Liver (tissue), 9 donors: ENCODE results near the gene LAX1. TPM values are rescaled to one million over a fixed set of nuclear protein-coding genes. Genes with fewer than 3 reads are reported as not detected.

Source experiments
- DNase-seq: peaks from one replicate; pipeline ENCODE4 v3.0.0-alpha.2; 2017; ENCODE audit warnings: low spot score
- H3K27ac ChIP-seq, 2 donors: one replicate each; pipeline ENCODE4 v1.7.0; 2013; ENCODE audit warnings: inconsistent platforms in 2 of 2, low read length in 2 of 2, control low read depth in 1 of 2, low read depth in 1 of 2, mild to moderate bottlenecking in 1 of 2
- H3K27me3 ChIP-seq, 4 donors: one replicate each; pipeline versions ENCODE4 v1.6.1 to v1.7.0; 2013; ENCODE audit warnings: low read length in 3 of 4, inconsistent platforms in 1 of 4, mild to moderate bottlenecking in 1 of 4, moderate library complexity in 1 of 4; ENCODE audit not compliant: control insufficient read depth in 4 of 4, insufficient read depth in 4 of 4
- H3K36me3 ChIP-seq, 4 donors: one replicate each; pipeline versions ENCODE4 v1.6.1 to v1.7.0; 2013; ENCODE audit warnings: low read length in 3 of 4, mild to moderate bottlenecking in 3 of 4, low read depth in 1 of 4, moderate library complexity in 1 of 4; ENCODE audit not compliant: control insufficient read depth in 4 of 4, insufficient read depth in 3 of 4
- H3K4me1 ChIP-seq, 4 donors: one replicate each; pipeline versions ENCODE4 v1.6.1 to v1.7.0; 2013; ENCODE audit warnings: low read length in 3 of 4, mild to moderate bottlenecking in 3 of 4, moderate library complexity in 1 of 4; ENCODE audit not compliant: control insufficient read depth in 4 of 4, insufficient read depth in 4 of 4
- H3K4me3 ChIP-seq, 3 donors: one replicate each; pipeline versions ENCODE4 v1.6.1 to v1.7.0; 2013; ENCODE audit warnings: low read length in 3 of 3, control low read depth in 1 of 3, low read depth in 1 of 3, mild to moderate bottlenecking in 1 of 3
- H3K9ac ChIP-seq, 2 donors: one replicate each; pipeline ENCODE4 v1.7.0; 2013; ENCODE audit warnings: low read length in 2 of 2, mild to moderate bottlenecking in 2 of 2, moderate library complexity in 2 of 2, control low read depth in 1 of 2, low read depth in 1 of 2
- H3K9me3 ChIP-seq, 4 donors: one replicate each; pipeline versions ENCODE4 v1.6.1 to v1.7.0; 2013; ENCODE audit warnings: low read length in 3 of 4; ENCODE audit not compliant: control insufficient read depth in 4 of 4
- ATF3 ChIP-seq: IDR thresholded peaks from 2 replicates; pipeline ENCODE4 v1.6.1; 2016; ENCODE audit warnings: antibody characterized with exemption
- EGR1 ChIP-seq, 2 donors: IDR thresholded peaks; 2 replicates each; pipeline ENCODE4 v1.6.1; 2016 to 2018; ENCODE audit warnings: antibody characterized with exemption in 2 of 2, low read depth in 2 of 2
- FOXA1 ChIP-seq: IDR thresholded peaks from 2 replicates; pipeline ENCODE4 v1.6.1; 2016; ENCODE audit warnings: antibody characterized with exemption
- GABPA ChIP-seq, 2 donors: IDR thresholded peaks in 1 of 2; conservative IDR thresholded peaks in 1 of 2; 2 replicates each; pipeline ENCODE4 v1.6.1; 2016; ENCODE audit warnings: antibody characterized with exemption in 2 of 2, mild to moderate bottlenecking in 1 of 2, moderate library complexity in 1 of 2
- HNF4A ChIP-seq, 2 donors: conservative IDR thresholded peaks; 2 replicates each; pipeline ENCODE4 v1.6.1; 2016; ENCODE audit warnings: antibody characterized with exemption in 2 of 2, mild to moderate bottlenecking in 2 of 2
- JUND ChIP-seq, 2 donors: IDR thresholded peaks; 2 replicates each; pipeline ENCODE4 v1.6.1; 2016; ENCODE audit warnings: antibody characterized with exemption in 2 of 2
- NR2F2 ChIP-seq: IDR thresholded peaks from 2 replicates; pipeline ENCODE4 v1.6.1; 2016; ENCODE audit warnings: antibody characterized with exemption
- RAD21 ChIP-seq, 2 donors: IDR thresholded peaks; 2 replicates each; pipeline ENCODE4 v1.6.1; 2016; ENCODE audit warnings: antibody characterized with exemption in 2 of 2, mild to moderate bottlenecking in 2 of 2
- RXRA ChIP-seq, 2 donors: IDR thresholded peaks; 2 replicates each; pipeline ENCODE4 v1.6.1; 2017 to 2018; ENCODE audit warnings: antibody characterized with exemption in 2 of 2, mild to moderate bottlenecking in 1 of 2
- SP1 ChIP-seq: IDR thresholded peaks from 2 replicates; pipeline ENCODE4 v1.6.1; 2018; ENCODE audit warnings: antibody characterized with exemption, mild to moderate bottlenecking
- TAF1 ChIP-seq: conservative IDR thresholded peaks from 2 replicates; pipeline ENCODE4 v1.6.1; 2016; ENCODE audit warnings: antibody characterized with exemption, mild to moderate bottlenecking
- YY1 ChIP-seq: IDR thresholded peaks from 2 replicates; pipeline ENCODE4 v1.6.1; 2016; ENCODE audit warnings: antibody characterized with exemption, mild to moderate bottlenecking
- WGBS: extraction: QIAGEN DNeasy Blood & Tissue Kit; methylation state at CpG from one replicate; pipeline ENCODE4 v1.1.7; 2013; 5-methylcytosine and 5-hydroxymethylcytosine counted together
- polyA plus RNA-seq, 2 donors: library from polyadenylated mRNA; stranded (reverse) in 1 of 2; unstranded in 1 of 2; fragments of 200-250 nt in 1 of 2; fragments of >200 nt in 1 of 2; fragmentation: Nextera tagmentation in 1 of 2; extraction: Ambion mirVana in 1 of 2; gene quantifications; one replicate each; pipeline versions ENCODE4 v1.2.1 to v1.2.3, GENCODE V29; 2013 to 2015
- total RNA-seq, 2 donors: library from RNA; depleted of rRNA; stranded (reverse); fragments of >200 nt; gene quantifications; one replicate each; pipeline ENCODE4 v1.2.3, GENCODE V29; 2014
- TF ChIP-seq, protein P1 (sequence below): IDR thresholded peaks from 2 replicates; pipeline ENCODE4 v1.6.1; 2016; ENCODE audit warnings: antibody characterized with exemption, mild to moderate bottlenecking
- TF ChIP-seq, protein P2 (sequence below): fragments of 150-350 bp; IDR thresholded peaks from 2 replicates; pipeline ENCODE4 v1.5.1; 2017; ENCODE audit warnings: improper control_type of control experiment, low read depth, low read length; ENCODE audit not compliant: missing input control
- TF ChIP-seq, protein P3 (sequence below): IDR thresholded peaks from 2 replicates; pipeline ENCODE4 v1.6.1; 2016; ENCODE audit warnings: antibody characterized with exemption
- donor health status: healthy.
- donor health status: healthy.
- donor health status: healthy.
- donor health status: healthy.
- donor health status: healthy.

LAX1 gene
- total and polyA plus RNA-seq, 4 donors = 0.21 to 0.67 (median 0.38) TPM

GRCh38 chr1:203796236-203796605, 31.2 kb downstream of the LAX1 start:
- DNase-seq = no peak
- H3K27ac ChIP-seq = peak overlapping the region; percentile 90 to 99
- H3K36me3 ChIP-seq = no peaks in the 10 kb centered on the region
- no peaks in the 10 kb centered on the region for H3K9me3 ChIP-seq
- peak overlapping the region; percentile 58 to 96 (median 93) for H3K4me3 ChIP-seq
- WGBS = under 1% methylated on average over 12 of the region's 12 CpGs
- H3K4me1 ChIP-seq = peaks cover 8 to 35% (median 17%) of the 10 kb centered on the region in 4 donors
- peak overlapping the region; percentile 96 to 99 for H3K9ac ChIP-seq
- H3K27me3 ChIP-seq = no peaks in the 10 kb centered on the region
- TF ChIP-seq SP1 (no peak), HNF4A (conservative IDR thresholded peaks at IDR 0.05) (peak in 1 of 2 donors; percentile 7), GABPA (IDR thresholded peaks at IDR 0.05 in 1 of 2, conservative IDR thresholded peaks at IDR 0.05 in 1 of 2) (no peak)

- no peaks in the 10 kb centered on the region for H3K9me3 ChIP-seq
- H3K9ac ChIP-seq = no peak overlapping the region
- no peaks in the 10 kb centered on the region for H3K27me3 ChIP-seq
- H3K4me1 ChIP-seq = peaks cover 8 to 35% (median 17%) of the 10 kb centered on the region in 4 donors
- no peak for TF ChIP-seq RXRA (IDR thresholded peaks at IDR 0.05)
- no peak for TF ChIP-seq TAF1
- TF ChIP-seq, protein P1, sequence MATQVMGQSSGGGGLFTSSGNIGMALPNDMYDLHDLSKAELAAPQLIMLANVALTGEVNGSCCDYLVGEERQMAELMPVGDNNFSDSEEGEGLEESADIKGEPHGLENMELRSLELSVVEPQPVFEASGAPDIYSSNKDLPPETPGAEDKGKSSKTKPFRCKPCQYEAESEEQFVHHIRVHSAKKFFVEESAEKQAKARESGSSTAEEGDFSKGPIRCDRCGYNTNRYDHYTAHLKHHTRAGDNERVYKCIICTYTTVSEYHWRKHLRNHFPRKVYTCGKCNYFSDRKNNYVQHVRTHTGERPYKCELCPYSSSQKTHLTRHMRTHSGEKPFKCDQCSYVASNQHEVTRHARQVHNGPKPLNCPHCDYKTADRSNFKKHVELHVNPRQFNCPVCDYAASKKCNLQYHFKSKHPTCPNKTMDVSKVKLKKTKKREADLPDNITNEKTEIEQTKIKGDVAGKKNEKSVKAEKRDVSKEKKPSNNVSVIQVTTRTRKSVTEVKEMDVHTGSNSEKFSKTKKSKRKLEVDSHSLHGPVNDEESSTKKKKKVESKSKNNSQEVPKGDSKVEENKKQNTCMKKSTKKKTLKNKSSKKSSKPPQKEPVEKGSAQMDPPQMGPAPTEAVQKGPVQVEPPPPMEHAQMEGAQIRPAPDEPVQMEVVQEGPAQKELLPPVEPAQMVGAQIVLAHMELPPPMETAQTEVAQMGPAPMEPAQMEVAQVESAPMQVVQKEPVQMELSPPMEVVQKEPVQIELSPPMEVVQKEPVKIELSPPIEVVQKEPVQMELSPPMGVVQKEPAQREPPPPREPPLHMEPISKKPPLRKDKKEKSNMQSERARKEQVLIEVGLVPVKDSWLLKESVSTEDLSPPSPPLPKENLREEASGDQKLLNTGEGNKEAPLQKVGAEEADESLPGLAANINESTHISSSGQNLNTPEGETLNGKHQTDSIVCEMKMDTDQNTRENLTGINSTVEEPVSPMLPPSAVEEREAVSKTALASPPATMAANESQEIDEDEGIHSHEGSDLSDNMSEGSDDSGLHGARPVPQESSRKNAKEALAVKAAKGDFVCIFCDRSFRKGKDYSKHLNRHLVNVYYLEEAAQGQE = no peak
- no peak for TF ChIP-seq YY1
- TF ChIP-seq, protein P2, sequence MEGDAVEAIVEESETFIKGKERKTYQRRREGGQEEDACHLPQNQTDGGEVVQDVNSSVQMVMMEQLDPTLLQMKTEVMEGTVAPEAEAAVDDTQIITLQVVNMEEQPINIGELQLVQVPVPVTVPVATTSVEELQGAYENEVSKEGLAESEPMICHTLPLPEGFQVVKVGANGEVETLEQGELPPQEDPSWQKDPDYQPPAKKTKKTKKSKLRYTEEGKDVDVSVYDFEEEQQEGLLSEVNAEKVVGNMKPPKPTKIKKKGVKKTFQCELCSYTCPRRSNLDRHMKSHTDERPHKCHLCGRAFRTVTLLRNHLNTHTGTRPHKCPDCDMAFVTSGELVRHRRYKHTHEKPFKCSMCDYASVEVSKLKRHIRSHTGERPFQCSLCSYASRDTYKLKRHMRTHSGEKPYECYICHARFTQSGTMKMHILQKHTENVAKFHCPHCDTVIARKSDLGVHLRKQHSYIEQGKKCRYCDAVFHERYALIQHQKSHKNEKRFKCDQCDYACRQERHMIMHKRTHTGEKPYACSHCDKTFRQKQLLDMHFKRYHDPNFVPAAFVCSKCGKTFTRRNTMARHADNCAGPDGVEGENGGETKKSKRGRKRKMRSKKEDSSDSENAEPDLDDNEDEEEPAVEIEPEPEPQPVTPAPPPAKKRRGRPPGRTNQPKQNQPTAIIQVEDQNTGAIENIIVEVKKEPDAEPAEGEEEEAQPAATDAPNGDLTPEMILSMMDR = no peak
- TF ChIP-seq GABPA (IDR thresholded peaks at IDR 0.05 in 1 of 2, conservative IDR thresholded peaks at IDR 0.05 in 1 of 2) = no peak
- TF ChIP-seq HNF4A (conservative IDR thresholded peaks at IDR 0.05) = no peak
- TF ChIP-seq ATF3 = no peak
- TF ChIP-seq EGR1 (IDR thresholded peaks at IDR 0.05; ENCODE audit: low read depth in 2 of 2) = no peak
- no peak for TF ChIP-seq FOXA1
- DNase-seq = no peak
- H3K4me3 ChIP-seq = peak overlapping the region; percentile 58 to 96 (median 93)
- 84% methylated on average over 2 of the region's 2 CpGs for WGBS
- H3K36me3 ChIP-seq = no peaks in the 10 kb centered on the region
- no peak overlapping the region for H3K27ac ChIP-seq
These were observed 32.2 kb downstream of the LAX1 start for GRCh38 chr1:203797216-203797615.

GRCh38 chr1:203797948-203798655, 33.1 kb downstream of the LAX1 start:
- Histone ChIP-seq H3K27ac (no peak overlapping the region), H3K27me3 (no peaks in the 10 kb centered on the region), H3K36me3 (peaks cover 0 to 3% (median under 1%) of the 10 kb centered on the region in 4 donors), H3K4me3 (no peak overlapping the region), H3K4me1 (peaks cover 8 to 35% (median 17%) of the 10 kb centered on the region in 4 donors), H3K9me3 (no peaks in the 10 kb centered on the region), H3K9ac (no peak overlapping the region)
- no peak for DNase-seq
- WGBS = 85% methylated on average over 6 of the region's 6 CpGs
- TF ChIP-seq JUND (IDR thresholded peaks at IDR 0.05) (no peak), HNF4A (conservative IDR thresholded peaks at IDR 0.05) (no peak), EGR1 (IDR thresholded peaks at IDR 0.05; ENCODE audit: low read depth in 2 of 2) (no peak), RXRA (IDR thresholded peaks at IDR 0.05) (no peak), NR2F2 (no peak), RAD21 (IDR thresholded peaks at IDR 0.05) (no peak)
- TF ChIP-seq, protein P1 = no peak
- TF ChIP-seq, protein P3, sequence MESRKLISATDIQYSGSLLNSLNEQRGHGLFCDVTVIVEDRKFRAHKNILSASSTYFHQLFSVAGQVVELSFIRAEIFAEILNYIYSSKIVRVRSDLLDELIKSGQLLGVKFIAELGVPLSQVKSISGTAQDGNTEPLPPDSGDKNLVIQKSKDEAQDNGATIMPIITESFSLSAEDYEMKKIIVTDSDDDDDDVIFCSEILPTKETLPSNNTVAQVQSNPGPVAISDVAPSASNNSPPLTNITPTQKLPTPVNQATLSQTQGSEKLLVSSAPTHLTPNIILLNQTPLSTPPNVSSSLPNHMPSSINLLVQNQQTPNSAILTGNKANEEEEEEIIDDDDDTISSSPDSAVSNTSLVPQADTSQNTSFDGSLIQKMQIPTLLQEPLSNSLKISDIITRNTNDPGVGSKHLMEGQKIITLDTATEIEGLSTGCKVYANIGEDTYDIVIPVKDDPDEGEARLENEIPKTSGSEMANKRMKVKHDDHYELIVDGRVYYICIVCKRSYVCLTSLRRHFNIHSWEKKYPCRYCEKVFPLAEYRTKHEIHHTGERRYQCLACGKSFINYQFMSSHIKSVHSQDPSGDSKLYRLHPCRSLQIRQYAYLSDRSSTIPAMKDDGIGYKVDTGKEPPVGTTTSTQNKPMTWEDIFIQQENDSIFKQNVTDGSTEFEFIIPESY = no peak
